Neural cell (in vitro differentiated cells): ENCODE measurements around the gene FAM171A2. TPM values are rescaled to one million over a fixed set of nuclear protein-coding genes. Genes with fewer than 3 reads are reported as not detected.

Experiments used
- H2AFZ ChIP-seq: fragments of 200-600, 300-800 bp; sonication (generic), shearing (Covaris generic); 2 replicates; pipeline ENCODE4 v1.6.0; 2014; ENCODE audit warnings: low read depth, mild to moderate bottlenecking, antibody characterized with exemption, low read length, moderate library complexity
- H3F3A ChIP-seq: fragments of 200-600 bp; shearing (Covaris generic); 2 replicates; pipeline ENCODE4 v1.6.1; 2016; ENCODE audit warnings: mild to moderate bottlenecking, moderate library complexity, mixed read lengths, antibody characterized with exemption, low read length; ENCODE audit not compliant: insufficient read depth, poor library complexity, severe bottlenecking
- H3K27ac ChIP-seq: fragments of 200-600, 300-800 bp; sonication (generic), shearing (Covaris generic); 2 replicates; pipeline ENCODE4 v1.5.1; 2014; ENCODE audit warnings: mild to moderate bottlenecking, low read length, moderate library complexity
- H3K27me3 ChIP-seq: fragments of 300-800, 200-600 bp; sonication (generic), shearing (Covaris generic); 2 replicates; pipeline ENCODE4 v1.6.0; 2014; ENCODE audit warnings: mild to moderate bottlenecking, low read depth, low read length, moderate library complexity; ENCODE audit not compliant: insufficient read depth
- H3K36me3 ChIP-seq: fragments of 300-800, 200-600 bp; sonication (generic), shearing (Covaris generic); 2 replicates; pipeline ENCODE4 v1.5.1; 2014; ENCODE audit warnings: mild to moderate bottlenecking, antibody characterized with exemption, low read length, moderate library complexity; ENCODE audit not compliant: insufficient read depth
- H3K4me2 ChIP-seq: fragments of 300-800, 200-600 bp; sonication (generic), shearing (Covaris generic); 2 replicates; pipeline ENCODE4 v1.6.0; 2014; ENCODE audit warnings: mild to moderate bottlenecking, low read length
- H3K4me3 ChIP-seq: fragments of 300-800, 200-600 bp; sonication (generic), shearing (Covaris generic); 2 replicates; pipeline ENCODE4 v1.5.1; 2014; ENCODE audit warnings: mild to moderate bottlenecking, low read length, moderate library complexity
- H3K79me2 ChIP-seq: fragments of 200-600 bp; shearing (Covaris generic); replicated peaks from 2 replicates; pipeline ENCODE4 v1.6.0; 2014; ENCODE audit warnings: mild to moderate bottlenecking, low read length, moderate library complexity; ENCODE audit not compliant: insufficient read depth
- H3K9ac ChIP-seq: fragments of 300-800, 200-600 bp; sonication (generic), shearing (Covaris generic); 2 replicates; pipeline ENCODE4 v1.6.1; 2016; ENCODE audit warnings: mild to moderate bottlenecking, low read length, mixed read lengths
- H3K9me2 ChIP-seq: fragments of 200-600 bp; shearing (Covaris generic); 2 replicates; pipeline ENCODE4 v1.6.1; 2016; ENCODE audit warnings: mild to moderate bottlenecking, low read length, mixed read lengths; ENCODE audit not compliant: insufficient read depth
- H3K9me3 ChIP-seq: fragments of 200-600, 300-800 bp; sonication (generic), shearing (Covaris generic); 2 replicates; pipeline ENCODE4 v1.6.1; 2016; ENCODE audit warnings: mild to moderate bottlenecking, mixed run types, low read length, moderate library complexity, mixed read lengths
- H4K20me1 ChIP-seq: fragments of 200-600 bp; shearing (Covaris generic); 2 replicates; pipeline ENCODE4 v1.6.1; 2016; ENCODE audit warnings: mild to moderate bottlenecking, mixed run types; ENCODE audit not compliant: insufficient read depth
- EP300 ChIP-seq: fragments of 450-650 bp; conservative IDR thresholded peaks from 2 replicates; pipeline ENCODE4 v1.6.1; 2014; ENCODE audit warnings: antibody characterized with exemption, mild to moderate bottlenecking, moderate library complexity; ENCODE audit not compliant: poor library complexity, severe bottlenecking
- EZH2 ChIP-seq: fragments of 200-600, 300-800 bp; shearing (Covaris generic), sonication (generic); IDR thresholded peaks from 2 replicates; pipeline ENCODE4 v1.6.1; 2014; ENCODE audit warnings: antibody characterized with exemption, low read length, borderline replicate concordance, mild to moderate bottlenecking; ENCODE audit not compliant: insufficient read depth, poor library complexity, severe bottlenecking
- MXI1 ChIP-seq: fragments of 450-650 bp; conservative IDR thresholded peaks from 2 replicates; pipeline ENCODE4 v1.6.1; 2014; ENCODE audit warnings: antibody characterized with exemption, mild to moderate bottlenecking; ENCODE audit not compliant: poor library complexity, severe bottlenecking
- POLR2AphosphoS5 ChIP-seq: IDR thresholded peaks from 2 replicates; pipeline ENCODE4 v1.6.1; 2012
- RAD21 ChIP-seq: fragments of 450-650 bp; conservative IDR thresholded peaks from 2 replicates; pipeline ENCODE4 v1.6.1; 2014; ENCODE audit warnings: antibody characterized with exemption, mild to moderate bottlenecking, moderate library complexity
- SMC3 ChIP-seq: fragments of 450-650 bp; conservative IDR thresholded peaks from 2 replicates; pipeline ENCODE4 v1.6.1; 2014; ENCODE audit warnings: antibody characterized with exemption, mild to moderate bottlenecking, moderate library complexity; ENCODE audit not compliant: poor library complexity
- TAF1 ChIP-seq: IDR thresholded peaks from 2 replicates; pipeline ENCODE4 v1.6.1; 2012; ENCODE audit warnings: low read depth
- polyA plus RNA-seq: library from polyadenylated mRNA; depleted of rRNA; stranded (reverse); fragments of >200 nt; gene quantifications from 2 replicates; pipeline ENCODE4 v1.2.3, GENCODE V29; 2014
- TF ChIP-seq, protein P1 (sequence below): IDR thresholded peaks from 2 replicates; pipeline ENCODE4 v1.6.1; 2012; ENCODE audit warnings: borderline replicate concordance
- TF ChIP-seq, protein P2 (sequence below): fragments of 450-650 bp; IDR thresholded peaks from 2 replicates; pipeline ENCODE4 v1.5.1; 2014; ENCODE audit warnings: antibody characterized with exemption, mild to moderate bottlenecking, moderate library complexity; ENCODE audit not compliant: poor library complexity, severe bottlenecking

The FAM171A2 gene
- polyA plus RNA-seq, 1 donor from 2014 or later, result 73.6 TPM

DNA sequence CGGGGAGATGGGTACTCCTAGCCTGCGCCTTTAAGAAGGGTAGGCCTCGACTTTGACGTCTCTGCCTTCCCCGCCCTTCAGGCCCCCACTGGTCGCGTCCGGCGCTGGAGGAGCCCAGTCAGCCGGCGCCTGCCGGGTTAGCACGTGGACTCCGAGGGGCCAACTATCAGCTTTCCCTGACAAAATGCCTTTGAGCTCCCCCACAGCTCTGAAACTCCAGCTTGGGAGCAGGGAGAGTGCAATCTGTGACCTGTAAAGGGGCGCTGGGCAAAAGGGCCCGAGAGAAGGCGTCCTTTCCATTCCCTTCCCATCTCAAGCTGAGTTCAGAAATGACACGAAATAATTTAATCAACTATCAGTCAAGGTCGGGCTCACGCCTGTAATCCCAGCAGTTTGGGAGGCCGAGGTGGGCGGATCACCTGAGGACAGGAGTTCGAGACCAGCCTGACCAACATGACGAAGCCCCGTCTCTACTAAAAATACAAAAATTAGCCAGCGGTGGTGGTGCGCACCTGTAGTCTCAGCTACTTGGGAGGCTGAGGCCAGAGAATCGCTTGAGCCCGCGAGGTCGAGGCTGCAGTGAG is 36.7 kb downstream of the FAM171A2 start:
- Histone ChIP-seq H3K36me3 (no peaks in the 10 kb centered on the region), H3K9ac (no peak overlapping the region), H2AFZ (no peak overlapping the region), H3K27ac (no peak overlapping the region), H3K9me3 (no peaks in the 10 kb centered on the region), H3K27me3 (peaks cover 7% of the 10 kb centered on the region), H3F3A (no peaks in the 10 kb centered on the region), H3K9me2 (no peaks in the 10 kb centered on the region), H3K4me2 (no peak overlapping the region), H3K4me3 (no peak overlapping the region), H3K79me2 (peaks cover 5% of the 10 kb centered on the region), H4K20me1 (no peaks in the 10 kb centered on the region)
- TF ChIP-seq, protein P1, sequence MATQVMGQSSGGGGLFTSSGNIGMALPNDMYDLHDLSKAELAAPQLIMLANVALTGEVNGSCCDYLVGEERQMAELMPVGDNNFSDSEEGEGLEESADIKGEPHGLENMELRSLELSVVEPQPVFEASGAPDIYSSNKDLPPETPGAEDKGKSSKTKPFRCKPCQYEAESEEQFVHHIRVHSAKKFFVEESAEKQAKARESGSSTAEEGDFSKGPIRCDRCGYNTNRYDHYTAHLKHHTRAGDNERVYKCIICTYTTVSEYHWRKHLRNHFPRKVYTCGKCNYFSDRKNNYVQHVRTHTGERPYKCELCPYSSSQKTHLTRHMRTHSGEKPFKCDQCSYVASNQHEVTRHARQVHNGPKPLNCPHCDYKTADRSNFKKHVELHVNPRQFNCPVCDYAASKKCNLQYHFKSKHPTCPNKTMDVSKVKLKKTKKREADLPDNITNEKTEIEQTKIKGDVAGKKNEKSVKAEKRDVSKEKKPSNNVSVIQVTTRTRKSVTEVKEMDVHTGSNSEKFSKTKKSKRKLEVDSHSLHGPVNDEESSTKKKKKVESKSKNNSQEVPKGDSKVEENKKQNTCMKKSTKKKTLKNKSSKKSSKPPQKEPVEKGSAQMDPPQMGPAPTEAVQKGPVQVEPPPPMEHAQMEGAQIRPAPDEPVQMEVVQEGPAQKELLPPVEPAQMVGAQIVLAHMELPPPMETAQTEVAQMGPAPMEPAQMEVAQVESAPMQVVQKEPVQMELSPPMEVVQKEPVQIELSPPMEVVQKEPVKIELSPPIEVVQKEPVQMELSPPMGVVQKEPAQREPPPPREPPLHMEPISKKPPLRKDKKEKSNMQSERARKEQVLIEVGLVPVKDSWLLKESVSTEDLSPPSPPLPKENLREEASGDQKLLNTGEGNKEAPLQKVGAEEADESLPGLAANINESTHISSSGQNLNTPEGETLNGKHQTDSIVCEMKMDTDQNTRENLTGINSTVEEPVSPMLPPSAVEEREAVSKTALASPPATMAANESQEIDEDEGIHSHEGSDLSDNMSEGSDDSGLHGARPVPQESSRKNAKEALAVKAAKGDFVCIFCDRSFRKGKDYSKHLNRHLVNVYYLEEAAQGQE, result no peak
- TF ChIP-seq POLR2AphosphoS5, result no peak
- no peak for TF ChIP-seq SMC3
- peak; percentile 29 for TF ChIP-seq RAD21
- no peak for TF ChIP-seq EZH2
- TF ChIP-seq, protein P2, sequence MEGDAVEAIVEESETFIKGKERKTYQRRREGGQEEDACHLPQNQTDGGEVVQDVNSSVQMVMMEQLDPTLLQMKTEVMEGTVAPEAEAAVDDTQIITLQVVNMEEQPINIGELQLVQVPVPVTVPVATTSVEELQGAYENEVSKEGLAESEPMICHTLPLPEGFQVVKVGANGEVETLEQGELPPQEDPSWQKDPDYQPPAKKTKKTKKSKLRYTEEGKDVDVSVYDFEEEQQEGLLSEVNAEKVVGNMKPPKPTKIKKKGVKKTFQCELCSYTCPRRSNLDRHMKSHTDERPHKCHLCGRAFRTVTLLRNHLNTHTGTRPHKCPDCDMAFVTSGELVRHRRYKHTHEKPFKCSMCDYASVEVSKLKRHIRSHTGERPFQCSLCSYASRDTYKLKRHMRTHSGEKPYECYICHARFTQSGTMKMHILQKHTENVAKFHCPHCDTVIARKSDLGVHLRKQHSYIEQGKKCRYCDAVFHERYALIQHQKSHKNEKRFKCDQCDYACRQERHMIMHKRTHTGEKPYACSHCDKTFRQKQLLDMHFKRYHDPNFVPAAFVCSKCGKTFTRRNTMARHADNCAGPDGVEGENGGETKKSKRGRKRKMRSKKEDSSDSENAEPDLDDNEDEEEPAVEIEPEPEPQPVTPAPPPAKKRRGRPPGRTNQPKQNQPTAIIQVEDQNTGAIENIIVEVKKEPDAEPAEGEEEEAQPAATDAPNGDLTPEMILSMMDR, result no peak
- no peak for TF ChIP-seq TAF1
- no peak for TF ChIP-seq EP300
- TF ChIP-seq MXI1, result peak; percentile 62

DNA sequence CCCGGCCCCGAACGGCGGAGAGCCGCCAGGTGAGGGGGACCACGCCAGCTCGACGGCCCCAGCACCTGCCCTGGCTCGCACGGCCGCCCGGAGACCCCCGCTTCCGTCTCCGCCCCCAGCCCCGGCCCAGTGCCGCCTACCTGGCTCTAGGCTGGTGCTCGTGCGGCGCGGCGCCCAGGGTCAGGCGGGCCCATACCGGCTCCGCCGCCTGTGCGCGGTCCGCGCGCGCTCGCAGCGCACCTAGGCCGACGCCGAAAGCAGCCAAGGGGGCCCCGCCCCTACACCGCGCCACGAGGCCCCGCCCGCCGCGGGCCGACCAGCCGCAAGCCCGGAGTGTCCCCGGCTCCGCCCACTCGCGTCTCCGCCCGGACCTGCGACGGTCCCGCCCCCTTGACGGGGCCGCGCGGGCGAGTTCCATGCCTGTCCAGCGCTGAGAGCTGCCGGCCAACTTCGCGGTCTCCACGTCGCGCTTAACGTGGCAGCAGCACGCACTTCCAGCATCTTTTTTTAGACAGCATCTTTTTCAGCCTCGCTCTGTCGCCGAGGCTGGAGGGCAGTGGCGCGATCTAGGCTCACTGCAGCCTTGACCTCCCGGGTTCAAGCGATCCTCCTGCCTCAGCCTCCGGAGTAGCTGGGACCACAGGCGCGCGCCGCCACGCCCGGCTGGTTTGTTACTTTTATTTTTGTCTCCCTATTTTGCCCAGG is 38.9 kb downstream of the FAM171A2 start, which contains the start of gene SLC25A39:
Gene SLC25A39, minus strand, starts transcription at position 253 of the 705 bp plus-strand sequence. CDS start 1,261 bp downstream, outside the sequence.
- H3K27me3 ChIP-seq, result peaks cover 7% of the 10 kb centered on the region
- no peaks in the 10 kb centered on the region for H3F3A ChIP-seq

More for the DNA sequence above, 38.9 kb downstream of the FAM171A2 start, which contains the start of gene SLC25A39:
- Histone ChIP-seq H3K79me2 (peaks cover 5% of the 10 kb centered on the region), H3K4me2 (peak within 1 kb of the TSS; percentile 78), H3K4me3 (peak within 1 kb of the TSS; percentile 95), H2AFZ (no peak within 1 kb of the TSS), H3K9me3 (no peaks in the 10 kb centered on the region), H4K20me1 (no peaks in the 10 kb centered on the region), H3K36me3 (no peaks in the 10 kb centered on the region), H3K27ac (no peak within 1 kb of the TSS), H3K9ac (peak within 1 kb of the TSS; percentile 69), H3K9me2 (no peaks in the 10 kb centered on the region)
- TF ChIP-seq, protein P2, result peak; percentile 20
- TF ChIP-seq RAD21 (peak; percentile 60), EZH2 (no peak), EP300 (peak; percentile 47), POLR2AphosphoS5 (peak; percentile 49), MXI1 (peak; percentile 90), SMC3 (peak; percentile 67)
- TF ChIP-seq, protein P1, result no peak
